Activated effector memory CD4-positive, alpha-beta T cell treated with anti-CD3 and anti-CD28 coated beads, Interleukin-2, amount 50 U/mL, for 16 hours (primary cell): ENCODE data around the gene SMARCA4.

Experiments
- DNase-seq: peaks from one replicate; pipeline ENCODE4 v3.0.0-alpha.2; 2020

The SMARCA4 gene

GRCh38 chr19:11017275-11018035 lies 56.6 kb downstream of the SMARCA4 start:
- DNase-seq = no peak

- no peak for DNase-seq
Measured at GRCh38 chr19:11018179-11018578, 57.3 kb downstream of the SMARCA4 start.

- no peak for DNase-seq
Measured at GRCh38 chr19:11018763-11019162, 57.9 kb downstream of the SMARCA4 start.

GRCh38 chr19:11019262-11019661 lies 58.4 kb downstream of the SMARCA4 start:
- DNase-seq = no peak

- DNase-seq = no peak
Measured at GRCh38 chr19:11019824-11020223, 59.0 kb downstream of the SMARCA4 start.

GRCh38 chr19:11020423-11020822 lies 59.6 kb downstream of the SMARCA4 start:
- DNase-seq = no peak

- no peak for DNase-seq
Measured at GRCh38 chr19:11020982-11021759, 60.3 kb downstream of the SMARCA4 start.

- DNase-seq = no peak
Measured at GRCh38 chr19:11021760-11022144, 60.9 kb downstream of the SMARCA4 start.

- no peak for DNase-seq
Measured at GRCh38 chr19:11023016-11023415, 62.2 kb downstream of the SMARCA4 start.

- DNase-seq = no peak
Measured at GRCh38 chr19:11023710-11024109, 62.9 kb downstream of the SMARCA4 start.

GRCh38 chr19:11024259-11024658 lies 63.4 kb downstream of the SMARCA4 start:
- DNase-seq = no peak

- no peak for DNase-seq
Measured at GRCh38 chr19:11025006-11025405, 64.2 kb downstream of the SMARCA4 start.

GRCh38 chr19:11025445-11025844 lies 64.6 kb downstream of the SMARCA4 start:
- no peak for DNase-seq

GRCh38 chr19:11025997-11026396 lies 65.2 kb downstream of the SMARCA4 start:
- DNase-seq = no peak

GRCh38 chr19:11027381-11027780 lies 66.6 kb downstream of the SMARCA4 start:
- no peak for DNase-seq

- no peak for DNase-seq
Measured at GRCh38 chr19:11028146-11028545, 67.3 kb downstream of the SMARCA4 start.

- DNase-seq = no peak
Measured at GRCh38 chr19:11031421-11032070, 70.7 kb downstream of the SMARCA4 start.

GRCh38 chr19:11033251-11033650 lies 72.4 kb downstream of the SMARCA4 start:
- no peak for DNase-seq

GRCh38 chr19:11033763-11034162 lies 72.9 kb downstream of the SMARCA4 start:
- DNase-seq = no peak

- no peak for DNase-seq
Measured at GRCh38 chr19:11034449-11035213, 73.8 kb downstream of the SMARCA4 start.

- DNase-seq = peak; percentile 94
Measured at GRCh38 chr19:11035441-11036377, 74.9 kb downstream of the SMARCA4 start.

GRCh38 chr19:11038511-11038910 lies 77.7 kb downstream of the SMARCA4 start:
- no peak for DNase-seq
